ENCODE measurements around the gene HSCB.
A peak's percentile ranks its signal among the peaks of the same experiment; 100 is the strongest.
"Not testable (repeated sequence)": the region's sequence is repeated elsewhere in the genome, so short reads cannot be mapped to it uniquely, and the experiment has no call there.

HSCB gene

GRCh38 chr22:28750471-28750881, 8.6 kb downstream of the HSCB start:
- H3K4me3 ChIP-seq (ENCODE audit: low read length), result no peak overlapping the region
- no peaks in the 10 kb centered on the region for H3K4me1 ChIP-seq (ENCODE audit: control insufficient read depth, insufficient read depth, low read length)
- no peak overlapping the region for H3K27ac ChIP-seq (ENCODE audit: low read depth, low read length)
- H3K27me3 ChIP-seq (ENCODE audit: control insufficient read depth, insufficient read depth, low read length), result no peaks in the 10 kb centered on the region
- no peak overlapping the region for H3K9ac ChIP-seq (ENCODE audit: low read length)
- peaks cover 5% of the 10 kb centered on the region for H3K36me3 ChIP-seq (ENCODE audit: control insufficient read depth, insufficient read depth, low read length)

- H3K9ac ChIP-seq (ENCODE audit: low read length); H3K36me3 ChIP-seq (ENCODE audit: control insufficient read depth, insufficient read depth, low read length); H3K4me3 ChIP-seq (ENCODE audit: low read length); H3K27me3 ChIP-seq (ENCODE audit: control insufficient read depth, insufficient read depth, low read length); H3K27ac ChIP-seq (ENCODE audit: low read depth, low read length); H3K4me1 ChIP-seq (ENCODE audit: control insufficient read depth, insufficient read depth, low read length): not testable (repeated sequence)
Measured at GRCh38 chr22:28754512-28754911, 12.7 kb downstream of the HSCB start.

GRCh38 chr22:28759861-28760560, 18.2 kb downstream of the HSCB start:
- Histone ChIP-seq H3K4me3 (ENCODE audit: low read length) (no peak overlapping the region), H3K27me3 (ENCODE audit: control insufficient read depth, insufficient read depth, low read length) (no peaks in the 10 kb centered on the region), H3K27ac (ENCODE audit: low read depth, low read length) (no peak overlapping the region), H3K4me1 (ENCODE audit: control insufficient read depth, insufficient read depth, low read length) (no peaks in the 10 kb centered on the region), H3K9ac (ENCODE audit: low read length) (no peak overlapping the region), H3K36me3 (ENCODE audit: control insufficient read depth, insufficient read depth, low read length) (no peaks in the 10 kb centered on the region)

GRCh38 chr22:28761449-28761755, 19.6 kb downstream of the HSCB start:
- H3K27ac ChIP-seq (ENCODE audit: low read depth, low read length), result no peak overlapping the region
- no peak overlapping the region for H3K9ac ChIP-seq (ENCODE audit: low read length)
- H3K27me3 ChIP-seq (ENCODE audit: control insufficient read depth, insufficient read depth, low read length), result no peaks in the 10 kb centered on the region
- no peaks in the 10 kb centered on the region for H3K4me1 ChIP-seq (ENCODE audit: control insufficient read depth, insufficient read depth, low read length)
- H3K36me3 ChIP-seq (ENCODE audit: control insufficient read depth, insufficient read depth, low read length), result no peaks in the 10 kb centered on the region
- no peak overlapping the region for H3K4me3 ChIP-seq (ENCODE audit: low read length)

GRCh38 chr22:28762000-28762399, 20.2 kb downstream of the HSCB start:
- not testable (repeated sequence) for H3K4me1 ChIP-seq (ENCODE audit: control insufficient read depth, insufficient read depth, low read length); H3K4me3 ChIP-seq (ENCODE audit: low read length); H3K36me3 ChIP-seq (ENCODE audit: control insufficient read depth, insufficient read depth, low read length); H3K27me3 ChIP-seq (ENCODE audit: control insufficient read depth, insufficient read depth, low read length); H3K9ac ChIP-seq (ENCODE audit: low read length); H3K27ac ChIP-seq (ENCODE audit: low read depth, low read length)

DNA sequence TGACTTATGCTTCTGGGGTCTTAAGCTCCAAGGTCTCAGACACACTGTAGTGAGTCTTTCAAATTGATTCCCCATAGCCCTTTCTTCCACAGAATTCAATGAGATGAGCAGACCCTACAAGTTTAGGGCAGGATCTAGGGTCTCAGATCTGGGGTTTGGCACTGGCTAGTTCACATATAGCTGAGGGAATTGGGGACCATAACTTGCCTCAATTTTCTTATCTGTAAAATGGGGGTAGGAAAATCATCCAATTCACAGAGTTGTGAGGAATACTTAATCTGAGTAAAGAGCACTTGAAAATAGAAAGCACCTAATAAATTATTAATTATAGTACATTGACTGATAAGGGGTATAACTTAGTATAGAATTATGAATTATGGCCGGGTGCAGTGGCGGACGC, 24.8 kb downstream of the HSCB start:
- no peak overlapping the region for H3K27ac ChIP-seq (ENCODE audit: low read depth, low read length)
- no peaks in the 10 kb centered on the region for H3K27me3 ChIP-seq (ENCODE audit: control insufficient read depth, insufficient read depth, low read length)
- no peaks in the 10 kb centered on the region for H3K36me3 ChIP-seq (ENCODE audit: control insufficient read depth, insufficient read depth, low read length)
- no peaks in the 10 kb centered on the region for H3K4me1 ChIP-seq (ENCODE audit: control insufficient read depth, insufficient read depth, low read length)
- no peak overlapping the region for H3K9ac ChIP-seq (ENCODE audit: low read length)
- no peak overlapping the region for H3K4me3 ChIP-seq (ENCODE audit: low read length)

DNA sequence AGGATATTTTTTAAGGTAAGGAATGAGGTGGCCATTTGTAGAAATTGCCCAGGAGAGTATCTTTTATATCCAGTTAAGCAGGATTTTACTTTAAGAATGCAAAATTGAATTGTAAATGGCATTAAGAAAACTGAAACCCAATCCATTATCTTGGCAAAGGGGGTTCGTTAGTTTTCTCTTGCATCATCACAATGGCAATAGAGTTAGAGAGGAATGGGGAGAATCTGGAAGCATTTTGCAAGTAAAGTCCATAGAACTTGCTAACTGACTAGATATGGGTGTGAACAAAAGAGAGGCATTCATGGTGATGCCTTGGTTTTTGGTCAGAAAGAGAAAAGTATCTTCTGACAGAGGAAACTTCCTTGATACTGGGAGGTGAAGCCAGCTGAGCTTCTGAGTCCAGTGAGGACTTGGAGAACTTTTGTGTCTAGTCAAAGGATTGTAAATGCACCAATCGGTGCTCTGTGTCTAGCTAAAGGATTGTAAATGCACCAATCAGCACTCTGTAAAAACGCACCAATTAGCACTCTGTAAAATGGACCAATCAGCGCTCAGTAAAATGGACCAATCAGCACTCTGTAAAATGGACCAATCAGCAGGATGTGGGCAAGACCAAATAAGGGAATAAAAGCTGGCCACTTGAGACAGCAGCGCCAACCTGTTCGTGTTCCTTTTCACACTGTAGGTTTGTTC, 27.0 kb downstream of the HSCB start:
- no peaks in the 10 kb centered on the region for H3K4me1 ChIP-seq (ENCODE audit: control insufficient read depth, insufficient read depth, low read length)
- no peak overlapping the region for H3K9ac ChIP-seq (ENCODE audit: low read length)
- no peaks in the 10 kb centered on the region for H3K36me3 ChIP-seq (ENCODE audit: control insufficient read depth, insufficient read depth, low read length)
- H3K4me3 ChIP-seq (ENCODE audit: low read length), result no peak overlapping the region
- no peak overlapping the region for H3K27ac ChIP-seq (ENCODE audit: low read depth, low read length)
- H3K27me3 ChIP-seq (ENCODE audit: control insufficient read depth, insufficient read depth, low read length), result no peaks in the 10 kb centered on the region

- Histone ChIP-seq H3K27me3 (ENCODE audit: control insufficient read depth, insufficient read depth, low read length) (no peaks in the 10 kb centered on the region), H3K27ac (ENCODE audit: low read depth, low read length) (no peak overlapping the region), H3K4me3 (ENCODE audit: low read length) (no peak overlapping the region), H3K9ac (ENCODE audit: low read length) (no peak overlapping the region), H3K4me1 (ENCODE audit: control insufficient read depth, insufficient read depth, low read length) (no peaks in the 10 kb centered on the region), H3K36me3 (ENCODE audit: control insufficient read depth, insufficient read depth, low read length) (no peaks in the 10 kb centered on the region)
Measured at GRCh38 chr22:28769394-28770085, 27.7 kb downstream of the HSCB start.

DNA sequence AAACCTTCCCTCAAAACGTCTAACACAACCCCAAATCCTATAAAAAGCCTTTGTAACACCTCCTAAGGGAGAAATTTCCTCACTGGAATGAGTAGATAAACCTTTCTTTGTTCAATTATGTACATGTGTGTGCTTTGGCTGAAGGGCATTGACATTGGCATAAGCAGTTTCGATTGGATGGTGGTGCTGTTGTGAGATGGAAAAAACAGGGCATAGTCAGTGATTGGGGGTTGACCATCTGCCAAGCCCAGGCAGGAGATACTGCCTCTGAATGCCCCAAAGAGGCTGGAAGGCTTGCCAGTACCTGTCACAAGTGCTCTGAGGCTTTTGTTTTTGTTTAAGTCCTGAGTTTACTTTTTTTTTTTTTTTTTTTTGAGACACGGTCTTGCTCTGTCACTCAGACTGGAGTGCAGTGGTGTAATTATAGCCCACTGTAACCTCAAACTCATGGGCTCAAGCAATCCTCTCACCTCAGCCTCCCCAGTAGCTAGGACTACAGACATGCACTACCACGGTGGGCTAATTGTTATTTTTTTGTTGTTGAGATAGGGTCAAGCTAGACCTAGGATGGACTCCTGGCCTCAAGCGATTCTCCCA, 29.5 kb downstream of the HSCB start:
- Histone ChIP-seq H3K27ac (ENCODE audit: low read depth, low read length) (no peak overlapping the region), H3K4me3 (ENCODE audit: low read length) (no peak overlapping the region), H3K4me1 (ENCODE audit: control insufficient read depth, insufficient read depth, low read length) (peaks cover 3% of the 10 kb centered on the region), H3K36me3 (ENCODE audit: control insufficient read depth, insufficient read depth, low read length) (peaks cover 2% of the 10 kb centered on the region), H3K27me3 (ENCODE audit: control insufficient read depth, insufficient read depth, low read length) (no peaks in the 10 kb centered on the region), H3K9ac (ENCODE audit: low read length) (no peak overlapping the region)

GRCh38 chr22:28772633-28773460, 31.0 kb downstream of the HSCB start, which contains the start of gene CCDC117:
CCDC117 (plus strand) TSS chr22:28772695; CDS start chr22:28772850, 155 bp downstream.
- Histone ChIP-seq H3K4me1 (ENCODE audit: control insufficient read depth, insufficient read depth, low read length) (peaks cover 3% of the 10 kb centered on the region), H3K27ac (ENCODE audit: low read depth, low read length) (peak within 1 kb of the TSS; percentile 93), H3K36me3 (ENCODE audit: control insufficient read depth, insufficient read depth, low read length) (peaks cover 2% of the 10 kb centered on the region), H3K9ac (ENCODE audit: low read length) (peak within 1 kb of the TSS; percentile 69), H3K27me3 (ENCODE audit: control insufficient read depth, insufficient read depth, low read length) (no peaks in the 10 kb centered on the region), H3K4me3 (ENCODE audit: low read length) (peak within 1 kb of the TSS; percentile 80)

GRCh38 chr22:28773461-28773867, 31.6 kb downstream of the HSCB start:
- peak overlapping the region; percentile 69 for H3K9ac ChIP-seq (ENCODE audit: low read length)
- H3K27me3 ChIP-seq (ENCODE audit: control insufficient read depth, insufficient read depth, low read length), result no peaks in the 10 kb centered on the region
- H3K36me3 ChIP-seq (ENCODE audit: control insufficient read depth, insufficient read depth, low read length), result peaks cover 2% of the 10 kb centered on the region
- peak overlapping the region; percentile 93 for H3K27ac ChIP-seq (ENCODE audit: low read depth, low read length)
- H3K4me1 ChIP-seq (ENCODE audit: control insufficient read depth, insufficient read depth, low read length), result peaks cover 3% of the 10 kb centered on the region
- peak overlapping the region; percentile 80 for H3K4me3 ChIP-seq (ENCODE audit: low read length)

GRCh38 chr22:28774378-28774777, 32.5 kb downstream of the HSCB start:
- Histone ChIP-seq H3K9ac (ENCODE audit: low read length) (no peak overlapping the region), H3K4me1 (ENCODE audit: control insufficient read depth, insufficient read depth, low read length) (peaks cover 3% of the 10 kb centered on the region), H3K27ac (ENCODE audit: low read depth, low read length) (no peak overlapping the region), H3K27me3 (ENCODE audit: control insufficient read depth, insufficient read depth, low read length) (no peaks in the 10 kb centered on the region), H3K4me3 (ENCODE audit: low read length) (no peak overlapping the region), H3K36me3 (ENCODE audit: control insufficient read depth, insufficient read depth, low read length) (peaks cover 5% of the 10 kb centered on the region)

Data from rectal smooth muscle tissue (tissue), 1 donor.